ENCODE measurements around the gene SPEG. TPM values are rescaled to one million over a fixed set of nuclear protein-coding genes. Genes with fewer than 3 reads are reported as not detected.

The SPEG gene
- total and polyA plus RNA-seq, 2 of the 13 experiments (the other 11 are each of a cell fraction or from before 2014, with no cell fraction given), result 0.18 to 0.24 TPM

DNA sequence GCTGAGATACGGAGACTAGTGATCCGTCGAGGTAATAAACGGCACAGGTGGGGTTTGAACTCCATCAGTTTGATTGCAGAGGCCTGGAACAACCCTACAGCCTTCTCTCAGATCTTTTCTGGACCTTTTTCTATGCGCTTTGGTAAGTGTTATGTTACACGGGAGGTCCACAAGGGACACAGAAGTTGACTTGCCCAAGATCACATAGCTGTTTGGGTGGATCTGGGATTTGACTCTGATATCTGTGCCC is 45.8 kb upstream of the SPEG start (continued):
- TF ChIP-seq, protein P1, sequence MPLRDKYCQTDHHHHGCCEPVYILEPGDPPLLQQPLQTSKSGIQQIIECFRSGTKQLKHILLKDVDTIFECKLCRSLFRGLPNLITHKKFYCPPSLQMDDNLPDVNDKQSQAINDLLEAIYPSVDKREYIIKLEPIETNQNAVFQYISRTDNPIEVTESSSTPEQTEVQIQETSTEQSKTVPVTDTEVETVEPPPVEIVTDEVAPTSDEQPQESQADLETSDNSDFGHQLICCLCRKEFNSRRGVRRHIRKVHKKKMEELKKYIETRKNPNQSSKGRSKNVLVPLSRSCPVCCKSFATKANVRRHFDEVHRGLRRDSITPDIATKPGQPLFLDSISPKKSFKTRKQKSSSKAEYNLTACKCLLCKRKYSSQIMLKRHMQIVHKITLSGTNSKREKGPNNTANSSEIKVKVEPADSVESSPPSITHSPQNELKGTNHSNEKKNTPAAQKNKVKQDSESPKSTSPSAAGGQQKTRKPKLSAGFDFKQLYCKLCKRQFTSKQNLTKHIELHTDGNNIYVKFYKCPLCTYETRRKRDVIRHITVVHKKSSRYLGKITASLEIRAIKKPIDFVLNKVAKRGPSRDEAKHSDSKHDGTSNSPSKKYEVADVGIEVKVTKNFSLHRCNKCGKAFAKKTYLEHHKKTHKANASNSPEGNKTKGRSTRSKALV (CRISPR knock-in tag; IDR thresholded peaks at IDR 0.05), result peak; percentile 19; the same call in 1 of the 2 replicates
- no peak for TF ChIP-seq HES4 (CRISPR knock-in tag; IDR thresholded peaks at IDR 0.05; ENCODE audit: borderline replicate concordance)
- TF ChIP-seq ZNF264 (CRISPR knock-in tag; IDR thresholded peaks at IDR 0.05), result 0 out of 2 replicates have a peak, but pooled peaks have one; percentile 8
- TF ChIP-seq HOXD1 (CRISPR knock-in tag; IDR thresholded peaks at IDR 0.05), result 0 out of 2 replicates have a peak, but pooled peaks have one; percentile 3
- TF ChIP-seq ZNF431 (CRISPR knock-in tag; IDR thresholded peaks at IDR 0.05; ENCODE audit: borderline replicate concordance, low read depth), result no peak
- TF ChIP-seq ZNF207 (IDR thresholded peaks at IDR 0.05; ENCODE audit: borderline replicate concordance), result no peak
- peak; percentile 17; the same call in 1 of the 2 replicates for TF ChIP-seq GATAD2A (CRISPR knock-in tag; IDR thresholded peaks at IDR 0.05)
- no peak for TF ChIP-seq ZNF75D (CRISPR knock-in tag; IDR thresholded peaks at IDR 0.05; ENCODE audit: borderline replicate concordance)
- no peak for TF ChIP-seq BATF2 (CRISPR knock-in tag; IDR thresholded peaks at IDR 0.05)

- no peaks in the 10 kb centered on the region; a peak in 1 of 5 replicates for H3K27me3 ChIP-seq (ENCODE audit: control insufficient read depth in 1 of 2, insufficient read depth in 2 of 2, low read length in 2 of 2)
- intact Hi-C loops (cut with micrococcal nuclease; ENCODE audit: unreplicated experiment), result no loop called here
- H3K27ac ChIP-seq (ENCODE audit: extremely low read length, insufficient read depth, low read length), result no peak overlapping the region
- H3K4me1 ChIP-seq (ENCODE audit: insufficient read depth, low read length), result peaks cover 11% of the 10 kb centered on the region
- H3K4me3 ChIP-seq (replicated peaks in 1 of 3; ENCODE audit: insufficient read depth in 1 of 3, low read depth in 2 of 3, low read length in 3 of 3), result no peak overlapping the region
- no peak overlapping the region for H3K9ac ChIP-seq (ENCODE audit: insufficient read depth, low read depth, low read length)
- POLR2A ChIA-PET, result no interaction called here
- TF ChIP-seq ZNF317 (CRISPR knock-in tag; IDR thresholded peaks at IDR 0.05) (no peak), ZNF124 (CRISPR knock-in tag; IDR thresholded peaks at IDR 0.05) (no peak), KAT8 (CRISPR knock-in tag; IDR thresholded peaks at IDR 0.05) (no peak), ZNF609 (CRISPR knock-in tag; IDR thresholded peaks at IDR 0.05; ENCODE audit: borderline replicate concordance) (no peak), SP4 (CRISPR knock-in tag; IDR thresholded peaks at IDR 0.05) (no peak), NPAS2 (CRISPR knock-in tag; IDR thresholded peaks at IDR 0.05; ENCODE audit: borderline replicate concordance) (no peak), RARA (CRISPR knock-in tag; IDR thresholded peaks at IDR 0.05) (no peak), ZNF670 (CRISPR knock-in tag; IDR thresholded peaks at IDR 0.05; ENCODE audit: borderline replicate concordance) (no peak)
- no TSS peak for BruUV-seq (replicated peaks)
- WGBS (ENCODE audit: low lambda C conversion rate), result 52% methylated on average over 9 of the region's 9 CpGs
- ATAC-seq (no peak), DNase-seq (ENCODE audit: low spot score) (no peak), FAIRE-seq (no peak)
- H3K4me2 ChIP-seq (ENCODE audit: low read depth, low read length), result no peak overlapping the region
- CTCF ChIA-PET (ENCODE audit: low intra/inter-chr PET ratio, low total read pairs), result no interaction called here
- H4K20me1 ChIP-seq (ENCODE audit: insufficient read depth, low read length), result no peaks in the 10 kb centered on the region
- in situ Hi-C loops (cut with HindIII; ENCODE audit: extremely low pct_ligation_motif_present, low pct_unique_long_range_greater_than_20kb), result no loop called here
- H3K36me3 ChIP-seq (replicated peaks in 1 of 2; ENCODE audit: control insufficient read depth in 1 of 2, insufficient read depth in 2 of 2, low read length in 2 of 2), result no peaks in the 10 kb centered on the region
- H3K79me2 ChIP-seq (ENCODE audit: insufficient read depth, low read length), result no peaks in the 10 kb centered on the region
- H3K9me3 ChIP-seq (ENCODE audit: low read length), result no peaks in the 10 kb centered on the region
- no peak overlapping the region for H2AFZ ChIP-seq (ENCODE audit: low read length)
Observed at GRCh38 chr2:219392754-219393153, 41.9 kb upstream of the SPEG start.
